ENCODE measurements around the gene PLEKHG3. TPM values are rescaled to one million over a fixed set of nuclear protein-coding genes. Genes with fewer than 3 reads are reported as not detected.
A peak's percentile ranks its signal among the peaks of the same experiment; 100 is the strongest.

PLEKHG3 gene
- total and polyA plus RNA-seq, 2 of the 13 experiments (the other 11 are each of a cell fraction or from before 2014, with no cell fraction given) = 7.1 to 9.8 TPM

DNA sequence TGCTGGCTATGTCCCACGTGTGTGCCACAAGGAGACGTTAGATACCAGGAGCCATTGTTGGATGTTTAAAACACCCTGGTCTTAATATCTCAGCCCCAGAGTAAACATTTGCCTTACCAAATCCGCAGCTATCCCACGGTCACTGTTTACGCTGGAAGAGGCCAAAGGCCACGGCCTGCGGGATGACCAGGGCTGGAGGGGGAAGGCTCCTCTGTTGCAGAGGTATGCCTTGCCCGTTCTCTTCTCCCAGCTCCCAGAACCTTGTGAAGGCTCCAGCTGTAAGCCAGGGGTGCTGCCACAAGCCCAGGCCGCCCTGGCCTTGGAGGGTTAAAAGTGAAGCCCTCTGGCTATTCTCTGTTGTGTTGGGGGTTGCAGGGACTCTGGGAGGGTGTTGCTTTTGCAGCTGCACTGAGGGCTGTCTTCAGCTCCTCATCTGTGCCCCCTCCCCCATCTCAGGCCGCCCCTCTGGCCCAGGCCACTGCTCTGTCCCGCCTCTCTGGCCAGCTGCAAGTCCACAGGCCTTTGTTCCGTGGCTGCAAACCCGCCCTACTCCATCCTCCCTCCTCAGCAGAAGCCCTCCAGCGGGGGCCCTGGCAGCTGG lies 2.5 kb downstream of the PLEKHG3 start (continued):
- TF ChIP-seq ETV6 (CRISPR knock-in tag; conservative IDR thresholded peaks at IDR 0.05) (no peak), CREM (IDR thresholded peaks at IDR 0.05) (peak; percentile 47; the same call in 1 of the 2 replicates), CREM (CRISPR knock-in tag; IDR thresholded peaks at IDR 0.05) (no peak), ZNF614 (CRISPR knock-in tag; IDR thresholded peaks at IDR 0.05; ENCODE audit: borderline replicate concordance) (0 out of 2 replicates have a peak, but pooled peaks have one; percentile 21), ZNF746 (CRISPR knock-in tag; IDR thresholded peaks at IDR 0.05) (peak; percentile 66; the same call in 1 of the 2 replicates), CENPX (CRISPR knock-in tag; IDR thresholded peaks at IDR 0.05) (no peak), ATAD3A (CRISPR knock-in tag; IDR thresholded peaks at IDR 0.05) (no peak), TCF12 (IDR thresholded peaks at IDR 0.05) (no peak), TCF12 (CRISPR knock-in tag; IDR thresholded peaks at IDR 0.05) (0 out of 2 replicates have a peak, but pooled peaks have one; percentile 25), TARDBP (CRISPR knock-in tag; IDR thresholded peaks at IDR 0.05) (0 out of 2 replicates have a peak, but pooled peaks have one; percentile 44), KLF15 (CRISPR knock-in tag; IDR thresholded peaks at IDR 0.05; ENCODE audit: borderline replicate concordance) (no peak), ZFP36L2 (CRISPR knock-in tag; IDR thresholded peaks at IDR 0.05) (no peak), SP4 (CRISPR knock-in tag; IDR thresholded peaks at IDR 0.05) (no peak), DNMT1 (CRISPR knock-in tag; IDR thresholded peaks at IDR 0.05) (no peak), NFIC (IDR thresholded peaks at IDR 0.05; ENCODE audit: low read length) (0 out of 2 replicates have a peak, but pooled peaks have one; percentile 47), ZNF605 (CRISPR knock-in tag; IDR thresholded peaks at IDR 0.05) (no peak), ZNF350 (CRISPR knock-in tag; IDR thresholded peaks at IDR 0.05; ENCODE audit: borderline replicate concordance, low read depth) (peak; percentile 71; the same call in 1 of the 2 replicates), MTA1 (CRISPR knock-in tag; IDR thresholded peaks at IDR 0.05; ENCODE audit: borderline replicate concordance) (peak; percentile 73; the same call in 1 of the 2 replicates)
- TF ChIP-seq, protein P1, sequence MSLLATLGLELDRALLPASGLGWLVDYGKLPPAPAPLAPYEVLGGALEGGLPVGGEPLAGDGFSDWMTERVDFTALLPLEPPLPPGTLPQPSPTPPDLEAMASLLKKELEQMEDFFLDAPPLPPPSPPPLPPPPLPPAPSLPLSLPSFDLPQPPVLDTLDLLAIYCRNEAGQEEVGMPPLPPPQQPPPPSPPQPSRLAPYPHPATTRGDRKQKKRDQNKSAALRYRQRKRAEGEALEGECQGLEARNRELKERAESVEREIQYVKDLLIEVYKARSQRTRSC (CRISPR knock-in tag; IDR thresholded peaks at IDR 0.05; ENCODE audit: low read depth) = no peak
- TF ChIP-seq, protein P2, sequence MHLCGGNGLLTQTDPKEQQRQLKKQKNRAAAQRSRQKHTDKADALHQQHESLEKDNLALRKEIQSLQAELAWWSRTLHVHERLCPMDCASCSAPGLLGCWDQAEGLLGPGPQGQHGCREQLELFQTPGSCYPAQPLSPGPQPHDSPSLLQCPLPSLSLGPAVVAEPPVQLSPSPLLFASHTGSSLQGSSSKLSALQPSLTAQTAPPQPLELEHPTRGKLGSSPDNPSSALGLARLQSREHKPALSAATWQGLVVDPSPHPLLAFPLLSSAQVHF (CRISPR knock-in tag; IDR thresholded peaks at IDR 0.05) = no peak
- TF ChIP-seq, protein P3, sequence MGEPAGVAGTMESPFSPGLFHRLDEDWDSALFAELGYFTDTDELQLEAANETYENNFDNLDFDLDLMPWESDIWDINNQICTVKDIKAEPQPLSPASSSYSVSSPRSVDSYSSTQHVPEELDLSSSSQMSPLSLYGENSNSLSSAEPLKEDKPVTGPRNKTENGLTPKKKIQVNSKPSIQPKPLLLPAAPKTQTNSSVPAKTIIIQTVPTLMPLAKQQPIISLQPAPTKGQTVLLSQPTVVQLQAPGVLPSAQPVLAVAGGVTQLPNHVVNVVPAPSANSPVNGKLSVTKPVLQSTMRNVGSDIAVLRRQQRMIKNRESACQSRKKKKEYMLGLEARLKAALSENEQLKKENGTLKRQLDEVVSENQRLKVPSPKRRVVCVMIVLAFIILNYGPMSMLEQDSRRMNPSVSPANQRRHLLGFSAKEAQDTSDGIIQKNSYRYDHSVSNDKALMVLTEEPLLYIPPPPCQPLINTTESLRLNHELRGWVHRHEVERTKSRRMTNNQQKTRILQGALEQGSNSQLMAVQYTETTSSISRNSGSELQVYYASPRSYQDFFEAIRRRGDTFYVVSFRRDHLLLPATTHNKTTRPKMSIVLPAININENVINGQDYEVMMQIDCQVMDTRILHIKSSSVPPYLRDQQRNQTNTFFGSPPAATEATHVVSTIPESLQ (CRISPR knock-in tag; conservative IDR thresholded peaks at IDR 0.05) = no peak
- TF ChIP-seq, protein P4, sequence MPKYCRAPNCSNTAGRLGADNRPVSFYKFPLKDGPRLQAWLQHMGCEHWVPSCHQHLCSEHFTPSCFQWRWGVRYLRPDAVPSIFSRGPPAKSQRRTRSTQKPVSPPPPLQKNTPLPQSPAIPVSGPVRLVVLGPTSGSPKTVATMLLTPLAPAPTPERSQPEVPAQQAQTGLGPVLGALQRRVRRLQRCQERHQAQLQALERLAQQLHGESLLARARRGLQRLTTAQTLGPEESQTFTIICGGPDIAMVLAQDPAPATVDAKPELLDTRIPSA (CRISPR knock-in tag; IDR thresholded peaks at IDR 0.05; ENCODE audit: borderline replicate concordance) = no peak
- TF ChIP-seq, protein P5, sequence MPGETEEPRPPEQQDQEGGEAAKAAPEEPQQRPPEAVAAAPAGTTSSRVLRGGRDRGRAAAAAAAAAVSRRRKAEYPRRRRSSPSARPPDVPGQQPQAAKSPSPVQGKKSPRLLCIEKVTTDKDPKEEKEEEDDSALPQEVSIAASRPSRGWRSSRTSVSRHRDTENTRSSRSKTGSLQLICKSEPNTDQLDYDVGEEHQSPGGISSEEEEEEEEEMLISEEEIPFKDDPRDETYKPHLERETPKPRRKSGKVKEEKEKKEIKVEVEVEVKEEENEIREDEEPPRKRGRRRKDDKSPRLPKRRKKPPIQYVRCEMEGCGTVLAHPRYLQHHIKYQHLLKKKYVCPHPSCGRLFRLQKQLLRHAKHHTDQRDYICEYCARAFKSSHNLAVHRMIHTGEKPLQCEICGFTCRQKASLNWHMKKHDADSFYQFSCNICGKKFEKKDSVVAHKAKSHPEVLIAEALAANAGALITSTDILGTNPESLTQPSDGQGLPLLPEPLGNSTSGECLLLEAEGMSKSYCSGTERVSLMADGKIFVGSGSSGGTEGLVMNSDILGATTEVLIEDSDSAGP (CRISPR knock-in tag; IDR thresholded peaks at IDR 0.05; ENCODE audit: borderline replicate concordance) = peak; percentile 27; the same call in 1 of the 2 replicates
- TF ChIP-seq, protein P6, sequence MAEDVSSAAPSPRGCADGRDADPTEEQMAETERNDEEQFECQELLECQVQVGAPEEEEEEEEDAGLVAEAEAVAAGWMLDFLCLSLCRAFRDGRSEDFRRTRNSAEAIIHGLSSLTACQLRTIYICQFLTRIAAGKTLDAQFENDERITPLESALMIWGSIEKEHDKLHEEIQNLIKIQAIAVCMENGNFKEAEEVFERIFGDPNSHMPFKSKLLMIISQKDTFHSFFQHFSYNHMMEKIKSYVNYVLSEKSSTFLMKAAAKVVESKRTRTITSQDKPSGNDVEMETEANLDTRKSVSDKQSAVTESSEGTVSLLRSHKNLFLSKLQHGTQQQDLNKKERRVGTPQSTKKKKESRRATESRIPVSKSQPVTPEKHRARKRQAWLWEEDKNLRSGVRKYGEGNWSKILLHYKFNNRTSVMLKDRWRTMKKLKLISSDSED (CRISPR knock-in tag; IDR thresholded peaks at IDR 0.05) = no peak
